ENCODE measurements around the gene DACH1.

DACH1 gene

DNA sequence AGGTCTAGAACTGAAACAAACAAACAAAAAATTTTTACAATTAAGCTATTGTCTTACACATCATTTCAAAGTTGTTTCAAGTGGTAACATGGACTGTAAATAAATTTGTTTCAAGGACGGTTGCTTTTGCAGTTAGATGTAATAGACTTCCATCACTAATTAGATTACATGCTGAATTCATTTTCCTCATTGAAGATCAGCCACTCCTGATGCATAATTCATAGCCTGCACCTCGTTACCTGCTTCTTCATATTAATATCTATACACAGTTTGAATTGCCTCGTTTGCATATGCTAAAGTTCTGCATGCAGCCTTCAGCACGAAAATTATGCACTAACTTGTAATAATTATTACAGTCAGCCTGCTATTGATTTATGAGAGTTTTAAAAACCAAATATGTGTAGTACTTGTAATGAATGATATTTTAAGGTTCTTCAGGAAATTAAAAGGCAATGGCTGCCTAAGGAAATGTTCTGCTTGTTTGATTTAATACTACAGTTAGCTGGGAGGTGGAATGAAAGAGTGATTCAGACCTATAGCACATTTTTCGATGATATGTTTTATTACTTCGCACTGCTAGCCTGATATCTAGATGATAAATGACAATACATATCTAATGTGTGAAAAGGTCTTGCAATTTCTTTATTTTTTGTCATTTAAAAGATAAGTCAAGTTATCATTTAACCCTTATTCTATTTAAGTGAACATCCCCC is 184.9 kb downstream of the DACH1 start:
- Histone ChIP-seq H3K4me3 (ENCODE audit: low read depth, low read length) (no peak overlapping the region), H3K9me3 (ENCODE audit: control insufficient read depth, insufficient read depth, low read depth, low read length) (no peaks in the 10 kb centered on the region), H3K27ac (ENCODE audit: extremely low read depth, low read depth, low read length) (no peak overlapping the region), H3K36me3 (ENCODE audit: control insufficient read depth in 2 of 2, insufficient read depth in 1 of 2, low read length in 2 of 2) (peaks cover 0 to 6% of the 10 kb centered on the region in 2 experiments; a peak in 1 of 3 replicates), H3K4me1 (ENCODE audit: control insufficient read depth, insufficient read depth, low read length) (no peaks in the 10 kb centered on the region)
- TF ChIP-seq ZNF169 (tag by site-specific recombination; IDR thresholded peaks at IDR 0.05) (no peak), ZNF324 (tag by site-specific recombination; IDR thresholded peaks at IDR 0.05) (no peak), REPIN1 (tag by site-specific recombination; IDR thresholded peaks at IDR 0.05; ENCODE audit: low read depth) (no peak), OSR2 (tag by site-specific recombination; IDR thresholded peaks at IDR 0.05) (no peak), ZNF302 (tag by site-specific recombination; IDR thresholded peaks at IDR 0.05; ENCODE audit: low read depth) (no peak), YY2 (tag by site-specific recombination; IDR thresholded peaks at IDR 0.05) (no peak), HOXA7 (CRISPR knock-in tag; IDR thresholded peaks at IDR 0.05; ENCODE audit: borderline replicate concordance) (no peak)
- POLR2A ChIA-PET = no interaction called here
- CTCF ChIA-PET = no interaction called here

DNA sequence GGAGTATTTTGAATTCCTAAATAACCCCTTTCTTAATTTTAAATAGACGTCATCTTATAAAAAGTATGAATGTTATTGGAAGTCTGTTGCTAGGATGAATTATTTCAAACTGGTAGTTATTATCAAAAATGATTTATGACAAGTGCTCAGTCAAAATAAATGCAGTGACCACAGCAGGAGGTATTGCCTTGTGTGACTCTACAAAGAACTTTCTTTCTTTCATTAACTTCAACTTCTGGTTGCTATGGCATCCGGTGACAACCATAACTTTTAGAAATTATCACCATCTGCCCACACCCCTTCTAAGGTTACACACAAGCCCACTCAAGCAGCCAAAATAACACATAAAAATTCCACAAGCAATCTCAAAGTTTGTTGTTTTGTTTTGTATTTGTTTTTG is 189.9 kb downstream of the DACH1 start:
- no peaks in the 10 kb centered on the region for H3K4me1 ChIP-seq (ENCODE audit: control insufficient read depth, insufficient read depth, low read length)
- no peaks in the 10 kb centered on the region for H3K9me3 ChIP-seq (ENCODE audit: control insufficient read depth, insufficient read depth, low read depth, low read length)
- ChIA-PET POLR2A (no interaction called here), CTCF (no interaction called here)
- H3K36me3 ChIP-seq (ENCODE audit: control insufficient read depth in 2 of 2, insufficient read depth in 1 of 2, low read length in 2 of 2) = peaks cover 0 to 6% of the 10 kb centered on the region in 2 experiments; a peak in 1 of 3 replicates
- no peak overlapping the region for H3K27ac ChIP-seq (ENCODE audit: extremely low read depth, low read depth, low read length)
- no peak overlapping the region for H3K4me3 ChIP-seq (ENCODE audit: low read depth, low read length)
- TF ChIP-seq TCF7L2 (IDR thresholded peaks at IDR 0.05; ENCODE audit: borderline replicate concordance, low read depth, low read length) (peak; percentile 67; the same call in 1 of the 2 replicates), SP2 (tag by site-specific recombination; IDR thresholded peaks at IDR 0.05) (no peak), ZNF473 (tag by site-specific recombination; IDR thresholded peaks at IDR 0.05) (no peak), ZNF335 (tag by site-specific recombination; conservative IDR thresholded peaks at IDR 0.05) (no peak), ZIC2 (tag by site-specific recombination; IDR thresholded peaks at IDR 0.05) (no peak), ZNF600 (tag by site-specific recombination; IDR thresholded peaks at IDR 0.05) (no peak), ZNF560 (tag by site-specific recombination; IDR thresholded peaks at IDR 0.05; ENCODE audit: borderline replicate concordance) (no peak), ZNF311 (tag by site-specific recombination; IDR thresholded peaks at IDR 0.05; ENCODE audit: borderline replicate concordance) (no peak), KLF10 (tag by site-specific recombination; IDR thresholded peaks at IDR 0.05) (0 out of 2 replicates have a peak, but pooled peaks have one; percentile 17)
- TF ChIP-seq, protein P1, sequence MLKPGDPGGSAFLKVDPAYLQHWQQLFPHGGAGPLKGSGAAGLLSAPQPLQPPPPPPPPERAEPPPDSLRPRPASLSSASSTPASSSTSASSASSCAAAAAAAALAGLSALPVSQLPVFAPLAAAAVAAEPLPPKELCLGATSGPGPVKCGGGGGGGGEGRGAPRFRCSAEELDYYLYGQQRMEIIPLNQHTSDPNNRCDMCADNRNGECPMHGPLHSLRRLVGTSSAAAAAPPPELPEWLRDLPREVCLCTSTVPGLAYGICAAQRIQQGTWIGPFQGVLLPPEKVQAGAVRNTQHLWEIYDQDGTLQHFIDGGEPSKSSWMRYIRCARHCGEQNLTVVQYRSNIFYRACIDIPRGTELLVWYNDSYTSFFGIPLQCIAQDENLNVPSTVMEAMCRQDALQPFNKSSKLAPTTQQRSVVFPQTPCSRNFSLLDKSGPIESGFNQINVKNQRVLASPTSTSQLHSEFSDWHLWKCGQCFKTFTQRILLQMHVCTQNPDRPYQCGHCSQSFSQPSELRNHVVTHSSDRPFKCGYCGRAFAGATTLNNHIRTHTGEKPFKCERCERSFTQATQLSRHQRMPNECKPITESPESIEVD (tag by site-specific recombination; IDR thresholded peaks at IDR 0.05) = peak; percentile 59; the same call in 1 of the 2 replicates
- TF ChIP-seq, protein P2, sequence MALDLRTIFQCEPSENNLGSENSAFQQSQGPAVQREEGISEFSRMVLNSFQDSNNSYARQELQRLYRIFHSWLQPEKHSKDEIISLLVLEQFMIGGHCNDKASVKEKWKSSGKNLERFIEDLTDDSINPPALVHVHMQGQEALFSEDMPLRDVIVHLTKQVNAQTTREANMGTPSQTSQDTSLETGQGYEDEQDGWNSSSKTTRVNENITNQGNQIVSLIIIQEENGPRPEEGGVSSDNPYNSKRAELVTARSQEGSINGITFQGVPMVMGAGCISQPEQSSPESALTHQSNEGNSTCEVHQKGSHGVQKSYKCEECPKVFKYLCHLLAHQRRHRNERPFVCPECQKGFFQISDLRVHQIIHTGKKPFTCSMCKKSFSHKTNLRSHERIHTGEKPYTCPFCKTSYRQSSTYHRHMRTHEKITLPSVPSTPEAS (tag by site-specific recombination; IDR thresholded peaks at IDR 0.05) = no peak
- TF ChIP-seq, protein P3, sequence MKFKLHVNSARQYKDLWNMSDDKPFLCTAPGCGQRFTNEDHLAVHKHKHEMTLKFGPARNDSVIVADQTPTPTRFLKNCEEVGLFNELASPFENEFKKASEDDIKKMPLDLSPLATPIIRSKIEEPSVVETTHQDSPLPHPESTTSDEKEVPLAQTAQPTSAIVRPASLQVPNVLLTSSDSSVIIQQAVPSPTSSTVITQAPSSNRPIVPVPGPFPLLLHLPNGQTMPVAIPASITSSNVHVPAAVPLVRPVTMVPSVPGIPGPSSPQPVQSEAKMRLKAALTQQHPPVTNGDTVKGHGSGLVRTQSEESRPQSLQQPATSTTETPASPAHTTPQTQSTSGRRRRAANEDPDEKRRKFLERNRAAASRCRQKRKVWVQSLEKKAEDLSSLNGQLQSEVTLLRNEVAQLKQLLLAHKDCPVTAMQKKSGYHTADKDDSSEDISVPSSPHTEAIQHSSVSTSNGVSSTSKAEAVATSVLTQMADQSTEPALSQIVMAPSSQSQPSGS (tag by site-specific recombination; IDR thresholded peaks at IDR 0.05; ENCODE audit: low read depth) = no peak
- TF ChIP-seq, protein P4, sequence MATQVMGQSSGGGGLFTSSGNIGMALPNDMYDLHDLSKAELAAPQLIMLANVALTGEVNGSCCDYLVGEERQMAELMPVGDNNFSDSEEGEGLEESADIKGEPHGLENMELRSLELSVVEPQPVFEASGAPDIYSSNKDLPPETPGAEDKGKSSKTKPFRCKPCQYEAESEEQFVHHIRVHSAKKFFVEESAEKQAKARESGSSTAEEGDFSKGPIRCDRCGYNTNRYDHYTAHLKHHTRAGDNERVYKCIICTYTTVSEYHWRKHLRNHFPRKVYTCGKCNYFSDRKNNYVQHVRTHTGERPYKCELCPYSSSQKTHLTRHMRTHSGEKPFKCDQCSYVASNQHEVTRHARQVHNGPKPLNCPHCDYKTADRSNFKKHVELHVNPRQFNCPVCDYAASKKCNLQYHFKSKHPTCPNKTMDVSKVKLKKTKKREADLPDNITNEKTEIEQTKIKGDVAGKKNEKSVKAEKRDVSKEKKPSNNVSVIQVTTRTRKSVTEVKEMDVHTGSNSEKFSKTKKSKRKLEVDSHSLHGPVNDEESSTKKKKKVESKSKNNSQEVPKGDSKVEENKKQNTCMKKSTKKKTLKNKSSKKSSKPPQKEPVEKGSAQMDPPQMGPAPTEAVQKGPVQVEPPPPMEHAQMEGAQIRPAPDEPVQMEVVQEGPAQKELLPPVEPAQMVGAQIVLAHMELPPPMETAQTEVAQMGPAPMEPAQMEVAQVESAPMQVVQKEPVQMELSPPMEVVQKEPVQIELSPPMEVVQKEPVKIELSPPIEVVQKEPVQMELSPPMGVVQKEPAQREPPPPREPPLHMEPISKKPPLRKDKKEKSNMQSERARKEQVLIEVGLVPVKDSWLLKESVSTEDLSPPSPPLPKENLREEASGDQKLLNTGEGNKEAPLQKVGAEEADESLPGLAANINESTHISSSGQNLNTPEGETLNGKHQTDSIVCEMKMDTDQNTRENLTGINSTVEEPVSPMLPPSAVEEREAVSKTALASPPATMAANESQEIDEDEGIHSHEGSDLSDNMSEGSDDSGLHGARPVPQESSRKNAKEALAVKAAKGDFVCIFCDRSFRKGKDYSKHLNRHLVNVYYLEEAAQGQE (tag by site-specific recombination; IDR thresholded peaks at IDR 0.05) = no peak
- TF ChIP-seq, protein P5, sequence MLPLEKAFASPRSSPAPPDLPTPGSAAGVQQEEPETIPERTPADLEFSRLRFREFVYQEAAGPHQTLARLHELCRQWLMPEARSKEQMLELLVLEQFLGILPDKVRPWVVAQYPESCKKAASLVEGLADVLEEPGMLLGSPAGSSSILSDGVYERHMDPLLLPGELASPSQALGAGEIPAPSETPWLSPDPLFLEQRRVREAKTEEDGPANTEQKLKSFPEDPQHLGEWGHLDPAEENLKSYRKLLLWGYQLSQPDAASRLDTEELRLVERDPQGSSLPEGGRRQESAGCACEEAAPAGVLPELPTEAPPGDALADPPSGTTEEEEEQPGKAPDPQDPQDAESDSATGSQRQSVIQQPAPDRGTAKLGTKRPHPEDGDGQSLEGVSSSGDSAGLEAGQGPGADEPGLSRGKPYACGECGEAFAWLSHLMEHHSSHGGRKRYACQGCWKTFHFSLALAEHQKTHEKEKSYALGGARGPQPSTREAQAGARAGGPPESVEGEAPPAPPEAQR (tag by site-specific recombination; IDR thresholded peaks at IDR 0.05) = no peak
- TF ChIP-seq, protein P6, sequence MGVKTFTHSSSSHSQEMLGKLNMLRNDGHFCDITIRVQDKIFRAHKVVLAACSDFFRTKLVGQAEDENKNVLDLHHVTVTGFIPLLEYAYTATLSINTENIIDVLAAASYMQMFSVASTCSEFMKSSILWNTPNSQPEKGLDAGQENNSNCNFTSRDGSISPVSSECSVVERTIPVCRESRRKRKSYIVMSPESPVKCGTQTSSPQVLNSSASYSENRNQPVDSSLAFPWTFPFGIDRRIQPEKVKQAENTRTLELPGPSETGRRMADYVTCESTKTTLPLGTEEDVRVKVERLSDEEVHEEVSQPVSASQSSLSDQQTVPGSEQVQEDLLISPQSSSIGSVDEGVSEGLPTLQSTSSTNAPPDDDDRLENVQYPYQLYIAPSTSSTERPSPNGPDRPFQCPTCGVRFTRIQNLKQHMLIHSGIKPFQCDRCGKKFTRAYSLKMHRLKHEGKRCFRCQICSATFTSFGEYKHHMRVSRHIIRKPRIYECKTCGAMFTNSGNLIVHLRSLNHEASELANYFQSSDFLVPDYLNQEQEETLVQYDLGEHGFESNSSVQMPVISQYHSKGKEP (tag by site-specific recombination; IDR thresholded peaks at IDR 0.05) = peak; percentile 84
